ENCODE data around the gene SEC31B. TPM values are rescaled to one million over a fixed set of nuclear protein-coding genes. Genes with fewer than 3 reads are reported as not detected.
A peak's percentile ranks its signal among the peaks of the same experiment; 100 is the strongest.

Gene SEC31B
- total RNA-seq, 1 donor from 2014 or later = 2.9 TPM

DNA sequence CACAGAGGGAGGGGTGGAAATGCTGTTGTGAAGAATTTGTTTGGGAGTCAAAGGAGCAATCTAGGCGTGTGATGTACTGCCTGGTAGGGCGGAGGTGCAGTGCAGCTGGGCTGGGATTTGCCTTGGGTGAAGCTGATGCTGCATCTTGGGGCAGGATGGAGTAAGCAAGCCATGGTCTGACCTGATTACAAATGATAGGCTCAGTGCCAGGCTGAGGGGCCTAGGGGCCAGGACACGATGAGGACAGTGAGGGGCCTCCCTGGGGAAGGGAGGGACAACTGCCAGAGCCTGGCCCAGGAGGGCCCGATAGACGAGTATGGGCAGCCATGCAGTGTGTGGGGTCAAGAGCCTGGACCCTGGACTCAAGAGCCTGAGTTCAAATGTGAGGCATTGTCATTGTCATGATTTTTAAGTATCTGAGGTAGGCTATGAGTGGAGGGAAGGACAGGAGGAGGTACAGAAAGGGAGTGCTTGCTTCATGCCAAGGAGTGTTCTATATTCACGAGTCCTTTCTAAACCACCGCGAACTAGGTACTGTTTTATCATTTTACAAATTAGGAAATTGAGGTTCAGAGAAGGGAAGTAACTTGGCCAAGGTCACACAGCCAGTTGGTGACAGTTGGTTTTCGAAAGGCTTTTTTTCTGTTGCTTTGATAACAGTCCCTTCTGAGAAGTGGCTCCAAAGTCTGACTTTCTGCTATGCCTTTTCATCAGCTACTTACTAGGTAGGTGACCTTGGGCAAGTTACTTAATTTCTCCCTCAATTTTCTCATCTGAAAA lies 45.7 kb upstream of the SEC31B start:
- H3K4me3 ChIP-seq (ENCODE audit: low read depth, low read length) = no peak overlapping the region
- TF ChIP-seq, protein P1, sequence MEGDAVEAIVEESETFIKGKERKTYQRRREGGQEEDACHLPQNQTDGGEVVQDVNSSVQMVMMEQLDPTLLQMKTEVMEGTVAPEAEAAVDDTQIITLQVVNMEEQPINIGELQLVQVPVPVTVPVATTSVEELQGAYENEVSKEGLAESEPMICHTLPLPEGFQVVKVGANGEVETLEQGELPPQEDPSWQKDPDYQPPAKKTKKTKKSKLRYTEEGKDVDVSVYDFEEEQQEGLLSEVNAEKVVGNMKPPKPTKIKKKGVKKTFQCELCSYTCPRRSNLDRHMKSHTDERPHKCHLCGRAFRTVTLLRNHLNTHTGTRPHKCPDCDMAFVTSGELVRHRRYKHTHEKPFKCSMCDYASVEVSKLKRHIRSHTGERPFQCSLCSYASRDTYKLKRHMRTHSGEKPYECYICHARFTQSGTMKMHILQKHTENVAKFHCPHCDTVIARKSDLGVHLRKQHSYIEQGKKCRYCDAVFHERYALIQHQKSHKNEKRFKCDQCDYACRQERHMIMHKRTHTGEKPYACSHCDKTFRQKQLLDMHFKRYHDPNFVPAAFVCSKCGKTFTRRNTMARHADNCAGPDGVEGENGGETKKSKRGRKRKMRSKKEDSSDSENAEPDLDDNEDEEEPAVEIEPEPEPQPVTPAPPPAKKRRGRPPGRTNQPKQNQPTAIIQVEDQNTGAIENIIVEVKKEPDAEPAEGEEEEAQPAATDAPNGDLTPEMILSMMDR (conservative IDR thresholded peaks at IDR 0.05; ENCODE audit: low read depth, low read length) = no peak
- no peak for DNase-seq (ENCODE audit: low read depth)

DNA sequence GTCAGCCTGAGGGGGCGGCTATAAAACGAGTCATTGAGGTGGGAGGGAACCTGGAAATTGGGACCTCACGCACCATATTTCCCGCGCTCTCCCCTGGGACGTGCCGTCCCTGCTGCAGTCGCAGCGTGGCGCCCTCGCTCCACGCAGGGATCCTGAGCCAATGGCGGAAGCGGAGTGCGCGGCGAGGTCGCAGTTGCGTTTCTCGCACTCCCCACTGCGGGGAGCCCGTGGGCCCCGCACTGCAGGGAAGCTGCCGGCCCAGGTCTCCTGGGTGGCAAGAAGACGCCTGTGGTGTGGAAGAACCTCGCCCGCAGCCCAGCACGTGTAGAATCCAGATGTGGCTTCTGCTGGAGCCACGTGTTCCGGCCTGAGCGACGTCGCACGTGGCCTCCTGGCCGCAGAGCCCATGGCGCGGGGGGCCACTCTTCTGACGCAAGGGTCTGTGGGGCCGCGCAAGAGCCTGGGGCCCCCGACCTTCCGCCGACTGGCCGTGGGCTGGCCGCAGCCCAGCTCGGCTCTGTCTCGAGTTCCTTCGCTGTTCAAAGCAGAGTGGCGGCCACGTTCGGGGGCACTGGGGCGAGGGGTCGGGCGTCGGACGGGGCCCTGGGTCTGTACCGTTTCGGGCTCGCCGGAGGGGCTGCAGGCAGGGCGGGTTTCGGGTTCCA lies 42.5 kb upstream of the SEC31B start:
- DNase-seq (ENCODE audit: low read depth) = peak; percentile 3
- peak overlapping the region; percentile 27 for H3K4me3 ChIP-seq (ENCODE audit: low read depth, low read length)
- TF ChIP-seq, protein P1 (conservative IDR thresholded peaks at IDR 0.05; ENCODE audit: low read depth, low read length) = peak; percentile 100

DNA sequence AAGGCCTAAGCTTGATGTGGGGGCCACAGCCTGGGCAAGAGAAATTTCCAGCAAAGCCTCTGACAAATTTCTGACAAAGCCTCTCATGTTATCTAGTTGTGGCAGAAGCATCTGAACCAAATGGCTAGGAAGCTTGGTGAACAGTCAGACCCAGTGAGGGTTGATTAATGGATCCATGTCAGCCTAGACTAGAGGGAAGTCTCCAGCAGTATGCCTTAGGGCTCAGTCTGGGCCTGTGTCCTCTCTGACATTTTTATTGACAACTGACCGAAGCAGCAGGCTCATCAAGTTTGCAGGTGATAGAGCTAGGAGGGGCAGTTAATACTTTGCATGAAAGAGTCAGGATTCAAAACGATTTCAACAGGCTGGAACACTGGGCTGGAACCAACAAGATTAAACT lies 41.3 kb upstream of the SEC31B start:
- no peak overlapping the region for H3K4me3 ChIP-seq (ENCODE audit: low read depth, low read length)
- DNase-seq (ENCODE audit: low read depth) = no peak
- TF ChIP-seq, protein P1 (conservative IDR thresholded peaks at IDR 0.05; ENCODE audit: low read depth, low read length) = no peak

DNA sequence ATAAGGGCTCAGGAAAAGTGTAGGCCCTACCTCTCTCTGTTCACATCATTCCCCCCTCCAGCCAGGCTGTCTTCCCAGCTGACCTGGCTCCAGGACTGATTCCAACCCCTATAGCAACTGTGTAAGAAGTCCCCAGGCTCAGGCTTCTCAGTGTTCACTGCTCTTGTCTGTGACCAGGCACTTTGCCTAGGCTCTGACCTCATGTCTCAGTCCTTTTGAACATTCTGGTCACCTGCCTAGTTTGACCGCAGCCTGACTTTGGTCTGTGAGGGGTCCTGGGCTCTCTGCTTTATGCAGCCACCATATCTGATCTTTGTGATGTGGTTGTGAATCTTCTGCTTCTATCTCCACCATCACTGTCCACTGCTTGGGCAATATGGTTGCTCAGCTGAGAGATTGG lies 40.6 kb upstream of the SEC31B start:
- no peak for DNase-seq (ENCODE audit: low read depth)
- no peak overlapping the region for H3K4me3 ChIP-seq (ENCODE audit: low read depth, low read length)
- TF ChIP-seq, protein P1 (conservative IDR thresholded peaks at IDR 0.05; ENCODE audit: low read depth, low read length) = no peak

DNA sequence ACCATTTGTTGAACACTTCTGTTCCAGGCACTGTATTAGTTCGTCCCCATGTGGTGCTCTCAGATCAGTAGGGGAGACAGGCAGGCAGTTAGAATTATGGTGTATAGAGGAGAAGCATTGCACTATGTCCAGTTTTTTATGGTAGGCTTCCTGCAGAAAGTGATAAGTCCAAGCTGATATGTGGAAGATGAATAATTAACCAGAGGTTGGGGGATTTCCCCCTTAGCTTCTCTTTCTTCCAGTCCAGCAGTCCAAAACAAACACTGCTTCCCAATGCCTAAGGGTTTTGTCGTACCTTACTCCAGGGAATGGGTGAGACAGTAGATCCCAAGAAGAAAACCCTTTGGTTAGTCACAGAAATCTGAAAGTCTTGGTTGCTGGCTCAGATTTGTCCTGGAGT lies 35.2 kb upstream of the SEC31B start:
- TF ChIP-seq, protein P1 (conservative IDR thresholded peaks at IDR 0.05; ENCODE audit: low read depth, low read length) = no peak
- DNase-seq (ENCODE audit: low read depth) = peak; percentile 52
- H3K4me3 ChIP-seq (ENCODE audit: low read depth, low read length) = no peak overlapping the region

DNA sequence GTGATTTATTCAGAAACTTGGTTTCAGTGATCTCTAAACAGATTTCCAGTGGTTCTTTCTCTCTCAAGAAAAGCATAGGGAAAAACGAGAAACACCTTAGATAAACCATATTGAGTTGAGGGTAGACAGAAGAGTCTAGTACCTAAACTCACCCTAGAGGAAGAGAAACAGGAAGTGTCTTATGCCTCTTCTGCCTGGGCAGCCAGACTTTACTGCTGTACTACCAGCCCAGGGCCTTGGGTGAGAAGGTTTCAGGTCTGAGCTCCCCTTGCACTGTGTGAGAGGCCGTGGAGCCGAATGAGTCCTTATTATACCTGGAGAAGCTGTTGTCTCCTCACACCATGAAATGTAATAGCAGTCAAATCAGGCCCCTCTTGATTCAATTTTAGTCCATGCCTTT lies 34.3 kb upstream of the SEC31B start:
- no peak for DNase-seq (ENCODE audit: low read depth)
- TF ChIP-seq, protein P1 (conservative IDR thresholded peaks at IDR 0.05; ENCODE audit: low read depth, low read length) = no peak
- no peak overlapping the region for H3K4me3 ChIP-seq (ENCODE audit: low read depth, low read length)

Data from epithelial cell of proximal tubule (primary cell).